Liver (tissue), 9 donors: ENCODE measurements around the gene CDON. TPM values are rescaled to one million over a fixed set of nuclear protein-coding genes. Genes with fewer than 3 reads are reported as not detected.

Experiments
- DNase-seq: peaks from one replicate; pipeline ENCODE4 v3.0.0-alpha.2; 2017; ENCODE audit warnings: low spot score
- H3K27ac ChIP-seq, 2 donors: one replicate each; pipeline ENCODE4 v1.7.0; 2013; ENCODE audit warnings: inconsistent platforms in 2 of 2, low read length in 2 of 2, control low read depth in 1 of 2, low read depth in 1 of 2, mild to moderate bottlenecking in 1 of 2
- H3K27me3 ChIP-seq, 4 donors: one replicate each; pipeline versions ENCODE4 v1.6.1 to v1.7.0; 2013; ENCODE audit warnings: low read length in 3 of 4, inconsistent platforms in 1 of 4, mild to moderate bottlenecking in 1 of 4, moderate library complexity in 1 of 4; ENCODE audit not compliant: control insufficient read depth in 4 of 4, insufficient read depth in 4 of 4
- H3K36me3 ChIP-seq, 4 donors: one replicate each; pipeline versions ENCODE4 v1.6.1 to v1.7.0; 2013; ENCODE audit warnings: low read length in 3 of 4, mild to moderate bottlenecking in 3 of 4, low read depth in 1 of 4, moderate library complexity in 1 of 4; ENCODE audit not compliant: control insufficient read depth in 4 of 4, insufficient read depth in 3 of 4
- H3K4me1 ChIP-seq, 4 donors: one replicate each; pipeline versions ENCODE4 v1.6.1 to v1.7.0; 2013; ENCODE audit warnings: low read length in 3 of 4, mild to moderate bottlenecking in 3 of 4, moderate library complexity in 1 of 4; ENCODE audit not compliant: control insufficient read depth in 4 of 4, insufficient read depth in 4 of 4
- H3K4me3 ChIP-seq, 3 donors: one replicate each; pipeline versions ENCODE4 v1.6.1 to v1.7.0; 2013; ENCODE audit warnings: low read length in 3 of 3, control low read depth in 1 of 3, low read depth in 1 of 3, mild to moderate bottlenecking in 1 of 3
- H3K9ac ChIP-seq, 2 donors: one replicate each; pipeline ENCODE4 v1.7.0; 2013; ENCODE audit warnings: low read length in 2 of 2, mild to moderate bottlenecking in 2 of 2, moderate library complexity in 2 of 2, control low read depth in 1 of 2, low read depth in 1 of 2
- H3K9me3 ChIP-seq, 4 donors: one replicate each; pipeline versions ENCODE4 v1.6.1 to v1.7.0; 2013; ENCODE audit warnings: low read length in 3 of 4; ENCODE audit not compliant: control insufficient read depth in 4 of 4
- EGR1 ChIP-seq, 2 donors: IDR thresholded peaks; 2 replicates each; pipeline ENCODE4 v1.6.1; 2016 to 2018; ENCODE audit warnings: antibody characterized with exemption in 2 of 2, low read depth in 2 of 2
- GABPA ChIP-seq, 2 donors: IDR thresholded peaks in 1 of 2; conservative IDR thresholded peaks in 1 of 2; 2 replicates each; pipeline ENCODE4 v1.6.1; 2016; ENCODE audit warnings: antibody characterized with exemption in 2 of 2, mild to moderate bottlenecking in 1 of 2, moderate library complexity in 1 of 2
- HNF4A ChIP-seq, 2 donors: conservative IDR thresholded peaks; 2 replicates each; pipeline ENCODE4 v1.6.1; 2016; ENCODE audit warnings: antibody characterized with exemption in 2 of 2, mild to moderate bottlenecking in 2 of 2
- HNF4G ChIP-seq: IDR thresholded peaks from 2 replicates; pipeline ENCODE4 v1.6.1; 2016; ENCODE audit warnings: antibody characterized with exemption
- JUND ChIP-seq, 2 donors: IDR thresholded peaks; 2 replicates each; pipeline ENCODE4 v1.6.1; 2016; ENCODE audit warnings: antibody characterized with exemption in 2 of 2
- NR2F2 ChIP-seq: IDR thresholded peaks from 2 replicates; pipeline ENCODE4 v1.6.1; 2016; ENCODE audit warnings: antibody characterized with exemption
- RAD21 ChIP-seq, 2 donors: IDR thresholded peaks; 2 replicates each; pipeline ENCODE4 v1.6.1; 2016; ENCODE audit warnings: antibody characterized with exemption in 2 of 2, mild to moderate bottlenecking in 2 of 2
- RXRA ChIP-seq, 2 donors: IDR thresholded peaks; 2 replicates each; pipeline ENCODE4 v1.6.1; 2017 to 2018; ENCODE audit warnings: antibody characterized with exemption in 2 of 2, mild to moderate bottlenecking in 1 of 2
- SP1 ChIP-seq: IDR thresholded peaks from 2 replicates; pipeline ENCODE4 v1.6.1; 2018; ENCODE audit warnings: antibody characterized with exemption, mild to moderate bottlenecking
- YY1 ChIP-seq: IDR thresholded peaks from 2 replicates; pipeline ENCODE4 v1.6.1; 2016; ENCODE audit warnings: antibody characterized with exemption, mild to moderate bottlenecking
- WGBS: extraction: QIAGEN DNeasy Blood & Tissue Kit; methylation state at CpG from one replicate; pipeline ENCODE4 v1.1.7; 2013; 5-methylcytosine and 5-hydroxymethylcytosine counted together
- polyA plus RNA-seq, 2 donors: library from polyadenylated mRNA; stranded (reverse) in 1 of 2; unstranded in 1 of 2; fragments of 200-250 nt in 1 of 2; fragments of >200 nt in 1 of 2; fragmentation: Nextera tagmentation in 1 of 2; extraction: Ambion mirVana in 1 of 2; gene quantifications; one replicate each; pipeline versions ENCODE4 v1.2.1 to v1.2.3, GENCODE V29; 2013 to 2015
- total RNA-seq, 2 donors: library from RNA; depleted of rRNA; stranded (reverse); fragments of >200 nt; gene quantifications; one replicate each; pipeline ENCODE4 v1.2.3, GENCODE V29; 2014
- TF ChIP-seq, protein P1 (sequence below): IDR thresholded peaks from 2 replicates; pipeline ENCODE4 v1.6.1; 2016; ENCODE audit warnings: antibody characterized with exemption
- TF ChIP-seq, protein P2 (sequence below): IDR thresholded peaks from 2 replicates; pipeline ENCODE4 v1.6.1; 2016; ENCODE audit warnings: antibody characterized with exemption
- TF ChIP-seq, protein P3 (sequence below): IDR thresholded peaks from 2 replicates; pipeline ENCODE4 v1.6.1; 2016; ENCODE audit warnings: antibody characterized with exemption, mild to moderate bottlenecking
- donor health status: healthy.
- donor health status: healthy.
- donor health status: healthy.
- donor health status: healthy.
- donor health status: healthy.

Gene CDON
- total and polyA plus RNA-seq, 4 donors, result 0.69 to 7.4 (median 3.9) TPM

DNA sequence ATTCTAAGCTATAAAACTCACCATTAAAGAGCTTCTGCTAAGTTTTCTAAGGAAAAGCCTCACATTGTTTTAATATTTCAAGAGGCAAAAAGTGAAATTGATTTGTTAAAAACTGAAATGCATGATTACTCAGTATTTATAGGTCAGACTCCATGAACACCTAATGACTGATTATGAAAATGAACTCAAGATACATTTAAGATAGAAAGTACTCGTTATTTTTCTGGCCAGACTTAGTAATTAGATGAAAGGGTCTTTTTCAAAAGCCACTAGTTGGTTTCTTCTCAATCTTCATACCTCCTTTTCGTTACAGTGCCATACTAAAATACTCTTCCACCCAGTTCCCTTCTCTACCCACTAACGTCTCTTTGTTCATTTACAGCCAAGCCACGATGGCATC is 60.5 kb downstream of the CDON start:
- no peak for TF ChIP-seq GABPA (IDR thresholded peaks at IDR 0.05 in 1 of 2, conservative IDR thresholded peaks at IDR 0.05 in 1 of 2)
- TF ChIP-seq, protein P1, sequence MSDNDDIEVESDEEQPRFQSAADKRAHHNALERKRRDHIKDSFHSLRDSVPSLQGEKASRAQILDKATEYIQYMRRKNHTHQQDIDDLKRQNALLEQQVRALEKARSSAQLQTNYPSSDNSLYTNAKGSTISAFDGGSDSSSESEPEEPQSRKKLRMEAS, result no peak
- Histone ChIP-seq H3K4me3 (no peak overlapping the region), H3K4me1 (no peaks in the 10 kb centered on the region), H3K27ac (no peak overlapping the region), H3K9me3 (no peaks in the 10 kb centered on the region), H3K9ac (no peak overlapping the region), H3K27me3 (no peaks in the 10 kb centered on the region), H3K36me3 (peaks cover 0 to 4% (median 0%) of the 10 kb centered on the region in 4 donors)
- no peak for DNase-seq
- WGBS, result 91% methylated on average over 4 of the region's 4 CpGs

DNA sequence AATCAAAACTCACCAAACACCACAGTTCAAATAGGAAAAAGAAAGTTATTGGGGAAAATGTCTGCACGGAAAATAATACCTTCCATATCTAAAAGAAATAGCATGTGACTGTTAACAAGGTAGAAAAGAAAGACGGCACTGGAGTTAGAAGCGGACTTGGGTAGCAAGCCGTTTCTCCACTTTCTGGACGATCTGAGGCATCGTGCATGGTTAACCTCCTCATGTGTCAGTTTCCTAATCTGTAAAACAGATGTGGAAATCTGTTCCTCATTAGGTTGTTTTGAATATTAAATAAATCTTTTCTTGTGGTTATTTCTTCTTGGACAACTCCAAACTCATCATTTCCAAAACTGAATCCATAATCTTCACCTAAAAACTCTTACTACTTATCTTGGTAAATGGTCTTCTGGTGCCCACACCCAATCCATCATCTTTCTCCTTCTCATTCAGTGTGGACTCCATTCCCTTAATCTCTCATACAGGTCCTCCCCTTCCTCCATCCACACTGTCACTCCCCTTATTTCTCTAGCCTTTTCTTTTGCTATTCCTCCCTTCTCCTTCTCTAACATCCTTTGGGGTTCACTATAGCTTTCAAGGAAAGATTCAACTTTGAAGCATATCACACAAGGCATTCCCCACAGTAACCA is 63.3 kb downstream of the CDON start:
- TF ChIP-seq HNF4A (conservative IDR thresholded peaks at IDR 0.05), result no peak
- no peak for TF ChIP-seq YY1
- no peak for TF ChIP-seq RXRA (IDR thresholded peaks at IDR 0.05)
- no peak for TF ChIP-seq NR2F2
- no peak for TF ChIP-seq SP1
- TF ChIP-seq HNF4G, result no peak
- TF ChIP-seq JUND (IDR thresholded peaks at IDR 0.05), result no peak
- TF ChIP-seq, protein P1, result no peak
- TF ChIP-seq, protein P2, sequence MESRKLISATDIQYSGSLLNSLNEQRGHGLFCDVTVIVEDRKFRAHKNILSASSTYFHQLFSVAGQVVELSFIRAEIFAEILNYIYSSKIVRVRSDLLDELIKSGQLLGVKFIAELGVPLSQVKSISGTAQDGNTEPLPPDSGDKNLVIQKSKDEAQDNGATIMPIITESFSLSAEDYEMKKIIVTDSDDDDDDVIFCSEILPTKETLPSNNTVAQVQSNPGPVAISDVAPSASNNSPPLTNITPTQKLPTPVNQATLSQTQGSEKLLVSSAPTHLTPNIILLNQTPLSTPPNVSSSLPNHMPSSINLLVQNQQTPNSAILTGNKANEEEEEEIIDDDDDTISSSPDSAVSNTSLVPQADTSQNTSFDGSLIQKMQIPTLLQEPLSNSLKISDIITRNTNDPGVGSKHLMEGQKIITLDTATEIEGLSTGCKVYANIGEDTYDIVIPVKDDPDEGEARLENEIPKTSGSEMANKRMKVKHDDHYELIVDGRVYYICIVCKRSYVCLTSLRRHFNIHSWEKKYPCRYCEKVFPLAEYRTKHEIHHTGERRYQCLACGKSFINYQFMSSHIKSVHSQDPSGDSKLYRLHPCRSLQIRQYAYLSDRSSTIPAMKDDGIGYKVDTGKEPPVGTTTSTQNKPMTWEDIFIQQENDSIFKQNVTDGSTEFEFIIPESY, result no peak
- TF ChIP-seq, protein P3, sequence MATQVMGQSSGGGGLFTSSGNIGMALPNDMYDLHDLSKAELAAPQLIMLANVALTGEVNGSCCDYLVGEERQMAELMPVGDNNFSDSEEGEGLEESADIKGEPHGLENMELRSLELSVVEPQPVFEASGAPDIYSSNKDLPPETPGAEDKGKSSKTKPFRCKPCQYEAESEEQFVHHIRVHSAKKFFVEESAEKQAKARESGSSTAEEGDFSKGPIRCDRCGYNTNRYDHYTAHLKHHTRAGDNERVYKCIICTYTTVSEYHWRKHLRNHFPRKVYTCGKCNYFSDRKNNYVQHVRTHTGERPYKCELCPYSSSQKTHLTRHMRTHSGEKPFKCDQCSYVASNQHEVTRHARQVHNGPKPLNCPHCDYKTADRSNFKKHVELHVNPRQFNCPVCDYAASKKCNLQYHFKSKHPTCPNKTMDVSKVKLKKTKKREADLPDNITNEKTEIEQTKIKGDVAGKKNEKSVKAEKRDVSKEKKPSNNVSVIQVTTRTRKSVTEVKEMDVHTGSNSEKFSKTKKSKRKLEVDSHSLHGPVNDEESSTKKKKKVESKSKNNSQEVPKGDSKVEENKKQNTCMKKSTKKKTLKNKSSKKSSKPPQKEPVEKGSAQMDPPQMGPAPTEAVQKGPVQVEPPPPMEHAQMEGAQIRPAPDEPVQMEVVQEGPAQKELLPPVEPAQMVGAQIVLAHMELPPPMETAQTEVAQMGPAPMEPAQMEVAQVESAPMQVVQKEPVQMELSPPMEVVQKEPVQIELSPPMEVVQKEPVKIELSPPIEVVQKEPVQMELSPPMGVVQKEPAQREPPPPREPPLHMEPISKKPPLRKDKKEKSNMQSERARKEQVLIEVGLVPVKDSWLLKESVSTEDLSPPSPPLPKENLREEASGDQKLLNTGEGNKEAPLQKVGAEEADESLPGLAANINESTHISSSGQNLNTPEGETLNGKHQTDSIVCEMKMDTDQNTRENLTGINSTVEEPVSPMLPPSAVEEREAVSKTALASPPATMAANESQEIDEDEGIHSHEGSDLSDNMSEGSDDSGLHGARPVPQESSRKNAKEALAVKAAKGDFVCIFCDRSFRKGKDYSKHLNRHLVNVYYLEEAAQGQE, result no peak
- no peak for TF ChIP-seq EGR1 (IDR thresholded peaks at IDR 0.05; ENCODE audit: low read depth in 2 of 2)
- TF ChIP-seq RAD21 (IDR thresholded peaks at IDR 0.05), result no peak
- Histone ChIP-seq H3K27ac (no peak overlapping the region), H3K4me1 (no peaks in the 10 kb centered on the region), H3K9ac (no peak overlapping the region), H3K9me3 (no peaks in the 10 kb centered on the region), H3K27me3 (no peaks in the 10 kb centered on the region), H3K4me3 (no peak overlapping the region), H3K36me3 (peaks cover 0 to 7% (median 3%) of the 10 kb centered on the region in 4 donors)
- WGBS, result 95% methylated on average over 6 of the region's 6 CpGs
- no peak for DNase-seq
